Vagina (tissue), 2 donors: ENCODE measurements around the gene NCS1.

Experiments
- CTCF ChIP-seq, 3 experiments: fragments of 450-650 bp in 2 of 3; fragments of 200-600 bp in 1 of 3; sonication (generic) in 1 of 3; IDR thresholded peaks; one replicate each; pipeline ENCODE4 v1.5.1; 2017 to 2019; ENCODE audit warnings: antibody characterized with exemption in 3 of 3, mild to moderate bottlenecking in 2 of 3, moderate library complexity in 2 of 3
- POLR2A ChIP-seq, 2 donors: fragments of 450-650 bp; IDR thresholded peaks; one replicate each; pipeline ENCODE4 v1.6.1; 2017; ENCODE audit warnings: antibody characterized with exemption in 2 of 2, mild to moderate bottlenecking in 2 of 2, moderate library complexity in 2 of 2
- POLR2AphosphoS5 ChIP-seq, 2 donors: sonication (generic); formaldehyde crosslinking; IDR thresholded peaks; one replicate each; pipeline ENCODE4 v1.9.0; 2017; ENCODE audit warnings: antibody characterized with exemption in 2 of 2, mild to moderate bottlenecking in 2 of 2, low read depth in 1 of 2; ENCODE audit not compliant: insufficient read depth in 1 of 2

GRCh38 chr9:130186051-130186450 lies 13.8 kb downstream of the NCS1 start:
- no peak for TF ChIP-seq POLR2AphosphoS5 (IDR thresholded peaks at IDR 0.05; ENCODE audit: insufficient read depth in 1 of 2, low read depth in 1 of 2)
- no peak for TF ChIP-seq CTCF (IDR thresholded peaks at IDR 0.05)
- no peak for TF ChIP-seq POLR2A (IDR thresholded peaks at IDR 0.05)
